ENCODE data around the gene LRRC75B. TPM values are rescaled to one million over a fixed set of nuclear protein-coding genes. Genes with fewer than 3 reads are reported as not detected.
"Not testable (repeated sequence)": the region's sequence is repeated elsewhere in the genome, so short reads cannot be mapped to it uniquely, and the experiment has no call there.

Gene LRRC75B
- total RNA-seq, 1 experiment from 2014 or later = 3.6 TPM

DNA sequence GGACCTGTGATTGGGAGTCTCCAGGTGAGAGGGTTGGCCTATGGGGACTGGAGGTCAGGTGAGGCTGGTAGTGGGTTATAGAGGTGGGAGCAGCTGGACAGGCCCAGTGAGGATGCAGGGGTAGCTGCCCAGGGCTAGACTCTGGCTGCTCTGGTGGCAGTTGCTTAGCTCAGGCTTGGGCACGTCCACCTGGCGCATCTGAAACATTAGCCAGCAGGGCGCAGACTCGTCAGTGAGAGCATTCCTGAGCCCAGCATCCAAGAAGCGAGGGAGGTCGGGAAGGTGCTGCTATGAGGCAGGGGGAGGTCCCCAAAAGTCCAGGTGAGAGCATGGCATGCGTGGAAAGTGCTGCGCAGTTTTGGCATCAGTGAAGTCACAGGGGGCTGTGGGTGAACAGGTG is 6.6 kb upstream of the LRRC75B start:
- Histone ChIP-seq H3K9me2 (replicated peaks; ENCODE audit: insufficient read depth, low read length) (no peaks in the 10 kb centered on the region), H3K9ac (ENCODE audit: low read length) (no peak overlapping the region), H3K27ac (ENCODE audit: low read length) (no peak overlapping the region), H2AFZ (ENCODE audit: low read length) (no peak overlapping the region), H3K27me3 (ENCODE audit: low read length) (no peaks in the 10 kb centered on the region), H3K36me3 (ENCODE audit: insufficient read depth, low read length) (no peaks in the 10 kb centered on the region), H3K9me3 (ENCODE audit: low read length) (no peaks in the 10 kb centered on the region), H3K4me3 (ENCODE audit: low read length) (no peak overlapping the region), H3K79me2 (ENCODE audit: low read length) (no peaks in the 10 kb centered on the region), H3K4me1 (ENCODE audit: low read length) (no peaks in the 10 kb centered on the region), H4K20me1 (ENCODE audit: insufficient read depth, low read depth, low read length) (no peaks in the 10 kb centered on the region), H3K4me2 (ENCODE audit: low read depth, low read length, poor library complexity, severe bottlenecking) (no peak overlapping the region)
- DNase-seq = no peak

DNA sequence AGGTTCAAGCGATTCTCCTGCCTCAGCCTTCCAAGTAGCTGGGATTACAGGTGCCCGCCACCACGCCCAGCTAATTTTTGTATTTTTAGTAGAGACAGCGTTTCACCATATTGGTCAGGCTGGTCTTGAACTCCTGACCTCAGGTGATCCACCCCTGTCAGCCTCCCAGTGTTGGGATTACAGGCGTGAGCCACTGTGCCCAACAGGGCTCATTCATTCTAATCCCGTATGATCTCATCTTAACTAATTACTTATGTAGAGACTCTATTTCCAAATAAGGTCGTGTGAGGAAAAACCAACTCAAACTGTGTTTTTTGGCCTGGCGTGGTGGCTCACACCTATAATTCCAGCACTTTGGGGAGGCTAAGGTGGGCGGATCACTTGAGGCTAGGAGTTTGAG is 4.2 kb upstream of the LRRC75B start:
- H3K4me1 ChIP-seq (ENCODE audit: low read length); H3K36me3 ChIP-seq (ENCODE audit: insufficient read depth, low read length); H3K9me2 ChIP-seq (replicated peaks; ENCODE audit: insufficient read depth, low read length); H2AFZ ChIP-seq (ENCODE audit: low read length); H3K27me3 ChIP-seq (ENCODE audit: low read length); H3K9me3 ChIP-seq (ENCODE audit: low read length); H4K20me1 ChIP-seq (ENCODE audit: insufficient read depth, low read depth, low read length); H3K27ac ChIP-seq (ENCODE audit: low read length); H3K79me2 ChIP-seq (ENCODE audit: low read length); H3K4me3 ChIP-seq (ENCODE audit: low read length); H3K9ac ChIP-seq (ENCODE audit: low read length); H3K4me2 ChIP-seq (ENCODE audit: low read depth, low read length, poor library complexity, severe bottlenecking): not testable (repeated sequence)
- DNase-seq = peak; percentile 27

GRCh38 chr22:24595863-24596262 is 3.0 kb upstream of the LRRC75B start:
- no peak for DNase-seq
- Histone ChIP-seq H3K27ac (ENCODE audit: low read length) (no peak overlapping the region), H3K9me2 (replicated peaks; ENCODE audit: insufficient read depth, low read length) (no peaks in the 10 kb centered on the region), H3K79me2 (ENCODE audit: low read length) (no peaks in the 10 kb centered on the region), H4K20me1 (ENCODE audit: insufficient read depth, low read depth, low read length) (no peaks in the 10 kb centered on the region; the same call in 1 of the 2 replicates), H3K27me3 (ENCODE audit: low read length) (no peaks in the 10 kb centered on the region), H3K4me2 (ENCODE audit: low read depth, low read length, poor library complexity, severe bottlenecking) (no peak overlapping the region), H3K9me3 (ENCODE audit: low read length) (no peaks in the 10 kb centered on the region), H3K36me3 (ENCODE audit: insufficient read depth, low read length) (no peaks in the 10 kb centered on the region), H3K4me1 (ENCODE audit: low read length) (peaks cover 13% of the 10 kb centered on the region), H2AFZ (ENCODE audit: low read length) (no peak overlapping the region), H3K9ac (ENCODE audit: low read length) (no peak overlapping the region), H3K4me3 (ENCODE audit: low read length) (no peak overlapping the region)

- no peaks in the 10 kb centered on the region for H3K27me3 ChIP-seq (ENCODE audit: low read length)
- H3K4me3 ChIP-seq (ENCODE audit: low read length) = no peak overlapping the region
- no peaks in the 10 kb centered on the region for H3K9me2 ChIP-seq (replicated peaks; ENCODE audit: insufficient read depth, low read length)
- no peak overlapping the region for H3K27ac ChIP-seq (ENCODE audit: low read length)
- H2AFZ ChIP-seq (ENCODE audit: low read length) = no peak overlapping the region
- peak; percentile 30 for DNase-seq
- H3K9me3 ChIP-seq (ENCODE audit: low read length) = no peaks in the 10 kb centered on the region
- no peak overlapping the region for H3K4me2 ChIP-seq (ENCODE audit: low read depth, low read length, poor library complexity, severe bottlenecking)
- H4K20me1 ChIP-seq (ENCODE audit: insufficient read depth, low read depth, low read length) = no peaks in the 10 kb centered on the region; the same call in 1 of the 2 replicates
- no peak overlapping the region for H3K9ac ChIP-seq (ENCODE audit: low read length)
- peaks cover 13% of the 10 kb centered on the region for H3K4me1 ChIP-seq (ENCODE audit: low read length)
- H3K36me3 ChIP-seq (ENCODE audit: insufficient read depth, low read length) = no peaks in the 10 kb centered on the region
- H3K79me2 ChIP-seq (ENCODE audit: low read length) = no peaks in the 10 kb centered on the region
Measured at GRCh38 chr22:24595228-24595627, 2.4 kb upstream of the LRRC75B start.

- no peak overlapping the region for H3K27ac ChIP-seq (ENCODE audit: low read length)
- H3K9me3 ChIP-seq (ENCODE audit: low read length) = no peaks in the 10 kb centered on the region
- no peaks in the 10 kb centered on the region; the same call in 1 of the 2 replicates for H4K20me1 ChIP-seq (ENCODE audit: insufficient read depth, low read depth, low read length)
- peak; percentile 31 for DNase-seq
- H3K9me2 ChIP-seq (replicated peaks; ENCODE audit: insufficient read depth, low read length) = no peaks in the 10 kb centered on the region
- no peaks in the 10 kb centered on the region for H3K79me2 ChIP-seq (ENCODE audit: low read length)
- H3K4me1 ChIP-seq (ENCODE audit: low read length) = peaks cover 13% of the 10 kb centered on the region
- H3K27me3 ChIP-seq (ENCODE audit: low read length) = no peaks in the 10 kb centered on the region
- no peak overlapping the region for H3K4me2 ChIP-seq (ENCODE audit: low read depth, low read length, poor library complexity, severe bottlenecking)
- no peak overlapping the region for H3K9ac ChIP-seq (ENCODE audit: low read length)
- no peak overlapping the region for H2AFZ ChIP-seq (ENCODE audit: low read length)
- H3K4me3 ChIP-seq (ENCODE audit: low read length) = no peak overlapping the region
- H3K36me3 ChIP-seq (ENCODE audit: insufficient read depth, low read length) = no peaks in the 10 kb centered on the region
Measured at GRCh38 chr22:24594569-24595120, 1.8 kb upstream of the LRRC75B start.

DNA sequence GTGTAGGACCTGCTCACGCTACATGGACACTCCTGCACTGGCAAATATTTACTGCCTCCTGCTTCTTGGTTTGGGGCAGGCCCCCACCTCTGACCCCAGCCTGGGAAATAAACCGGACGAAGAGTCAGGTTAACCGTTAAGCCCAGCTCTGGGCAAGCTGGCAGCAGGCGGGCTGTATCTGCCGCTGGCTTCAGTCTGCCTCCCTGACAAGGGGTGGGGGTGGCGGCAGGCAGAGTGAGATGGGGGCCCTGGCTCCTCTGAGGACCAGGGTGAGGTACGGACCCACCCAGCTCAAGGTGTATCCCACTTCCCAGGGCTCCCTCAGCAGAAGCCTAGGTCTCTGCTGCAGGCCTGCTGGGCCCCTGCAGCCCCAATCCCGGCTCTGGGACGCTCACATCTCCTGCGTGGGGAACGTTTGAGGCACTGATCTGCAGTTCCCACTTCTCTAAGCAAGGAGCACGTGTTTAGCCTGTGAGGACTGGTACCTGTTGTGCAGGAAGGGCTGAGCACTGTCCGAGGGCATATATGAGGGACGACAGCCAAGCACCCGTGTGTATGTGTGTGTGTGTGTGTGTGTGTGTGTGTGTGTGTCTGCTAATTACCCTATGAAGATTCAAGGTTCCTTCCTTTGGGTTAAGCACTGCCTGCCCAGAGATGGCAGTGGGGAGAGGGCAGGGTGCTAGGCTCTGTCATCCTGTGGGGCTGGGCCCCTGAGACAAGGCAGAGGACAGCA is 1.1 kb upstream of the LRRC75B start:
- Histone ChIP-seq H3K27ac (ENCODE audit: low read length) (no peak overlapping the region), H3K9me2 (replicated peaks; ENCODE audit: insufficient read depth, low read length) (no peaks in the 10 kb centered on the region), H3K9me3 (ENCODE audit: low read length) (no peaks in the 10 kb centered on the region), H3K36me3 (ENCODE audit: insufficient read depth, low read length) (no peaks in the 10 kb centered on the region), H3K4me1 (ENCODE audit: low read length) (peaks cover 13% of the 10 kb centered on the region), H3K79me2 (ENCODE audit: low read length) (no peaks in the 10 kb centered on the region), H2AFZ (ENCODE audit: low read length) (no peak overlapping the region), H4K20me1 (ENCODE audit: insufficient read depth, low read depth, low read length) (no peaks in the 10 kb centered on the region; the same call in 1 of the 2 replicates), H3K4me3 (ENCODE audit: low read length) (no peak overlapping the region), H3K27me3 (ENCODE audit: low read length) (no peaks in the 10 kb centered on the region), H3K4me2 (ENCODE audit: low read depth, low read length, poor library complexity, severe bottlenecking) (no peak overlapping the region), H3K9ac (ENCODE audit: low read length) (no peak overlapping the region)
- DNase-seq = peak; percentile 65

DNA sequence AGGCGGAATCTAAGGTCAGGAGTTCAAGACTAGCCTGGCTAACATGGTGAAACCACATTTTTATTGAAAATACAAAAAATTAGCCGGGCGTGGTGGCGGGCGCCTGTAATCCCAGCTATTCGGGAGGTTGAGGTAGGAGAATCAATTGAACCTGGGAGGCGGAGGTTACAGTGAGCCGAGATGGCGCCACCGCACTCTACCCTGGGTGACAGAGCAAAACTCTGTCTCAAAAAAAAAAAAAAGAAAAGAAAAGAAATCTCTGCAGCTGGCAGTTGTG is 624 bp upstream of the LRRC75B start:
- peak overlapping the region; percentile 58; the same call in 1 of the 2 replicates for H3K4me3 ChIP-seq (ENCODE audit: low read length)
- not testable (repeated sequence) for H3K36me3 ChIP-seq (ENCODE audit: insufficient read depth, low read length); H3K9me2 ChIP-seq (replicated peaks; ENCODE audit: insufficient read depth, low read length); H3K27me3 ChIP-seq (ENCODE audit: low read length); H3K9me3 ChIP-seq (ENCODE audit: low read length); H3K9ac ChIP-seq (ENCODE audit: low read length); H3K79me2 ChIP-seq (ENCODE audit: low read length); H4K20me1 ChIP-seq (ENCODE audit: insufficient read depth, low read depth, low read length); H2AFZ ChIP-seq (ENCODE audit: low read length); DNase-seq; H3K27ac ChIP-seq (ENCODE audit: low read length)
- peak overlapping the region; percentile 67 for H3K4me2 ChIP-seq (ENCODE audit: low read depth, low read length, poor library complexity, severe bottlenecking)
- peaks cover 13% of the 10 kb centered on the region for H3K4me1 ChIP-seq (ENCODE audit: low read length)

GRCh38 chr22:24592058-24592850 is 619 bp downstream of the LRRC75B start:
- H3K4me1 ChIP-seq (ENCODE audit: low read length) = peaks cover 13% of the 10 kb centered on the region
- no peaks in the 10 kb centered on the region for H3K27me3 ChIP-seq (ENCODE audit: low read length)
- peak; percentile 44 for DNase-seq
- peak overlapping the region; percentile 73 for H3K4me3 ChIP-seq (ENCODE audit: low read length)
- H3K36me3 ChIP-seq (ENCODE audit: insufficient read depth, low read length) = no peaks in the 10 kb centered on the region
- H2AFZ ChIP-seq (ENCODE audit: low read length) = peak overlapping the region; percentile 56; the same call in 1 of the 2 replicates
- peak overlapping the region; percentile 74 for H3K9ac ChIP-seq (ENCODE audit: low read length)
- peak overlapping the region; percentile 91 for H3K4me2 ChIP-seq (ENCODE audit: low read depth, low read length, poor library complexity, severe bottlenecking)
- no peak overlapping the region for H3K27ac ChIP-seq (ENCODE audit: low read length)
- no peaks in the 10 kb centered on the region; the same call in 1 of the 2 replicates for H4K20me1 ChIP-seq (ENCODE audit: insufficient read depth, low read depth, low read length)
- H3K79me2 ChIP-seq (ENCODE audit: low read length) = no peaks in the 10 kb centered on the region
- H3K9me3 ChIP-seq (ENCODE audit: low read length) = no peaks in the 10 kb centered on the region
- H3K9me2 ChIP-seq (replicated peaks; ENCODE audit: insufficient read depth, low read length) = no peaks in the 10 kb centered on the region

Measured in Karpas-422 (cell line).